Motor neuron (in vitro differentiated cells): ENCODE data around the gene DPP10. TPM values are rescaled to one million over a fixed set of nuclear protein-coding genes. Genes with fewer than 3 reads are reported as not detected.

Experiments
- ATAC-seq, 8 experiments: fragments of 200-7000 bp; cut with Tn5 transposase; replicated peaks in 6 of 8; 2 replicates each; pipeline ENCODE4 v1.8.0; 2021; ENCODE audit warnings: mild to moderate bottlenecking in 8 of 8, moderate library complexity in 8 of 8
- H3K27ac ChIP-seq, 2 donors: fragments of 250-450 bp; sonication (Bioruptor Pico); 2 replicates each; pipeline ENCODE4 v1.9.0; 2021; ENCODE audit warnings: antibody characterized with exemption in 2 of 2, mild to moderate bottlenecking in 2 of 2, moderate library complexity in 1 of 2
- H3K4me1 ChIP-seq, 2 donors: fragments of 250-450 bp; sonication (Bioruptor Pico); replicated peaks in 1 of 2; 2 replicates each; pipeline ENCODE4 v1.6.1; 2021; ENCODE audit warnings: antibody characterized with exemption in 2 of 2, mild to moderate bottlenecking in 2 of 2, moderate library complexity in 1 of 2
- H3K4me3 ChIP-seq, 5 donors: fragments of 250-450 bp; sonication (Bioruptor Pico); 2 replicates each; pipeline ENCODE4 v1.9.0; 2021; ENCODE audit warnings: antibody characterized with exemption in 5 of 5, mild to moderate bottlenecking in 5 of 5, moderate library complexity in 4 of 5
- WGBS, 10 experiments: fragments of 450-650 bp; shearing (Covaris generic); methylation state at CpG; one replicate each; pipeline ENCODE4 v1.0.0; 2022; 5-methylcytosine and 5-hydroxymethylcytosine counted together
- in situ Hi-C, 9 experiments: fragments of 400-800 bp; cut with MboI; loops; one replicate each; pipeline ENCODE4 v1.15.0; 2021; ENCODE audit warnings: low sequenced_read_pairs in 9 of 9, low pct_unique_long_range_greater_than_20kb in 2 of 9; ENCODE audit not compliant: unreplicated experiment in 9 of 9
- total RNA-seq, 8 experiments: library from RNA; unstranded; fragments of 300-600 nt; gene quantifications; 2 replicates each; pipeline versions ENCODE4 v1.2.3 to v1.2.4, GENCODE V29; 2022

Gene DPP10
- total RNA-seq, 8 experiments from 2014 or later: 0.36 to 11.2 (median 6.7) TPM; not detected in 1

- Histone ChIP-seq H3K27ac (no peak overlapping the region), H3K4me1 (peaks cover 4 to 5% of the 10 kb centered on the region in 2 donors), H3K4me3 (no peak overlapping the region)
- in situ Hi-C loops: no loop called here
- no peak for ATAC-seq
Measured at GRCh38 chr2:115654362-115654761, 1211.9 kb downstream of the DPP10 start.

- no peak overlapping the region for H3K4me3 ChIP-seq
- ATAC-seq: no peak
- H3K4me1 ChIP-seq: peaks cover 0 to under 1% of the 10 kb centered on the region in 2 donors
- WGBS, 10 experiments: 6 to 100% (median 74%) methylated on average over 3 to 5 of the region's 5 CpGs; no CpG with 5 or more reads in 5 of the 10 experiments
- in situ Hi-C loops: no loop called here
- no peak overlapping the region for H3K27ac ChIP-seq
Measured at GRCh38 chr2:115678129-115678528, 1235.7 kb downstream of the DPP10 start.

GRCh38 chr2:115684345-115684744 lies 1241.9 kb downstream of the DPP10 start:
- Histone ChIP-seq H3K4me1 (peaks cover 0 to 14% of the 10 kb centered on the region in 2 donors), H3K27ac (no peak overlapping the region), H3K4me3 (no peak overlapping the region)
- WGBS, 10 experiments: 0 to 75% (median 37%) methylated on average over 2 to 5 of the region's 5 CpGs
- in situ Hi-C loops: no loop called here
- peak in 1 of 8 experiments; percentile 49 for ATAC-seq

- ATAC-seq: no peak
- H3K27ac ChIP-seq: no peak overlapping the region
- H3K4me3 ChIP-seq: no peak overlapping the region
- H3K4me1 ChIP-seq: no peaks in the 10 kb centered on the region
- in situ Hi-C loops: no loop called here
- 0 to 100% (median 86%) methylated on average over 1 of the region's 1 CpG; no CpG with 5 or more reads in 1 of the 10 experiments for WGBS, 10 experiments
Measured at GRCh38 chr2:115691409-115691808, 1249.0 kb downstream of the DPP10 start.

GRCh38 chr2:115694651-115695050 lies 1252.2 kb downstream of the DPP10 start:
- Histone ChIP-seq H3K27ac (no peak overlapping the region), H3K4me3 (no peak overlapping the region), H3K4me1 (no peaks in the 10 kb centered on the region)
- ATAC-seq: no peak
- in situ Hi-C loops: no loop called here
- 0 to 50% (median 5%) methylated on average over 1 of the region's 1 CpG; no CpG with 5 or more reads in 4 of the 10 experiments for WGBS, 10 experiments

- in situ Hi-C loops: no loop called here
- peak in 3 of 8 experiments; percentile 23 to 48 (median 35) for ATAC-seq
- H3K4me1 ChIP-seq: peaks cover 9 to 12% of the 10 kb centered on the region in 2 donors
- no peak overlapping the region for H3K4me3 ChIP-seq
- WGBS, 10 experiments: 16 to 80% (median 25%) methylated on average over 1 to 3 of the region's 3 CpGs; no CpG with 5 or more reads in 1 of the 10 experiments
- H3K27ac ChIP-seq: no peak overlapping the region
Measured at GRCh38 chr2:115733190-115733775, 1290.8 kb downstream of the DPP10 start.

- WGBS, 10 experiments: 0 to 100% (median 77%) methylated on average over 1 to 5 of the region's 5 CpGs
- Histone ChIP-seq H3K4me1 (peaks cover 9 to 10% of the 10 kb centered on the region in 2 donors), H3K27ac (no peak overlapping the region), H3K4me3 (no peak overlapping the region)
- ATAC-seq: no peak
- in situ Hi-C loops: no loop called here
Measured at GRCh38 chr2:115738111-115738510, 1295.7 kb downstream of the DPP10 start.

GRCh38 chr2:115739574-115739973 lies 1297.1 kb downstream of the DPP10 start:
- no peak for ATAC-seq
- Histone ChIP-seq H3K27ac (no peak overlapping the region), H3K4me1 (no peaks in the 10 kb centered on the region), H3K4me3 (no peak overlapping the region)
- in situ Hi-C loops: no loop called here
- 27 to 100% (median 69%) methylated on average over 1 to 3 of the region's 4 CpGs; no CpG with 5 or more reads in 2 of the 10 experiments for WGBS, 10 experiments

- H3K4me1 ChIP-seq: no peaks in the 10 kb centered on the region
- in situ Hi-C loops: no loop called here
- no peak overlapping the region for H3K27ac ChIP-seq
- 0 to 100% (median 60%) methylated on average over 1 of the region's 1 CpG; no CpG with 5 or more reads in 1 of the 10 experiments for WGBS, 10 experiments
- ATAC-seq: no peak
- H3K4me3 ChIP-seq: no peak overlapping the region
Measured at GRCh38 chr2:115746151-115746550, 1303.7 kb downstream of the DPP10 start.

GRCh38 chr2:115757286-115757685 lies 1314.8 kb downstream of the DPP10 start:
- Histone ChIP-seq H3K4me3 (no peak overlapping the region), H3K27ac (no peak overlapping the region), H3K4me1 (no peaks in the 10 kb centered on the region)
- no peak for ATAC-seq
- 10 to 93% (median 60%) methylated on average over 1 to 4 of the region's 4 CpGs; no CpG with 5 or more reads in 3 of the 10 experiments for WGBS, 10 experiments
- in situ Hi-C loops: no loop called here

- in situ Hi-C loops: no loop called here
- no peak for ATAC-seq
- no peak overlapping the region for H3K27ac ChIP-seq
- WGBS, 10 experiments: 0 to 100% (median 67%) methylated on average over 1 of the region's 1 CpG; no CpG with 5 or more reads in 1 of the 10 experiments
- H3K4me1 ChIP-seq: no peaks in the 10 kb centered on the region
- no peak overlapping the region for H3K4me3 ChIP-seq
Measured at GRCh38 chr2:115763601-115764000, 1321.2 kb downstream of the DPP10 start.

GRCh38 chr2:115771516-115771915 lies 1329.1 kb downstream of the DPP10 start:
- in situ Hi-C loops: no loop called here
- Histone ChIP-seq H3K4me3 (no peak overlapping the region), H3K4me1 (no peaks in the 10 kb centered on the region), H3K27ac (no peak overlapping the region)
- 10 to 100% (median 88%) methylated on average over 1 to 3 of the region's 3 CpGs; no CpG with 5 or more reads in 1 of the 10 experiments for WGBS, 10 experiments
- no peak for ATAC-seq

- in situ Hi-C loops: no loop called here
- no peak overlapping the region for H3K4me3 ChIP-seq
Measured at GRCh38 chr2:115774361-115774760, 1331.9 kb downstream of the DPP10 start.

GRCh38 chr2:115779085-115779632 lies 1336.7 kb downstream of the DPP10 start:
- no peak overlapping the region for H3K27ac ChIP-seq
- no peak overlapping the region for H3K4me3 ChIP-seq
- 0 to 50% (median 33%) methylated on average over 1 to 2 of the region's 2 CpGs; no CpG with 5 or more reads in 1 of the 10 experiments for WGBS, 10 experiments
- in situ Hi-C loops: no loop called here
- H3K4me1 ChIP-seq: peaks cover 0 to 19% of the 10 kb centered on the region in 2 donors
- ATAC-seq: peak in 5 of 8 experiments; percentile 93 to 96 (median 93)

More at GRCh38 chr2:115774361-115774760, 1331.9 kb downstream of the DPP10 start:
- Histone ChIP-seq H3K27ac (no peak overlapping the region), H3K4me1 (peaks cover 0 to 14% of the 10 kb centered on the region in 2 donors)
- ATAC-seq: no peak
- WGBS, 10 experiments: 0 to 71% (median 36%) methylated on average over 1 to 2 of the region's 2 CpGs; no CpG with 5 or more reads in 2 of the 10 experiments
